HepG2 (cell line): ENCODE results near the gene BIRC7. TPM values are rescaled to one million over a fixed set of nuclear protein-coding genes. Genes with fewer than 3 reads are reported as not detected.

Experiments
- DBP ChIP-seq: sonication (generic); formaldehyde crosslinking; IDR thresholded peaks from 2 replicates; pipeline ENCODE4 v1.4.0; 2020; ENCODE audit warnings: missing genetic modification reagents; ENCODE audit errors: not compliant biosample characterization
- FOXA3 ChIP-seq: IDR thresholded peaks from 2 replicates; pipeline ENCODE4 v1.6.1; 2016; ENCODE audit warnings: missing genetic modification reagents, missing compliant biosample characterization
- KDM1A ChIP-seq: IDR thresholded peaks from 2 replicates; pipeline ENCODE4 v1.6.1; 2016; ENCODE audit warnings: missing compliant biosample characterization
- KIAA2018 ChIP-seq: sonication (generic); formaldehyde crosslinking; IDR thresholded peaks from 2 replicates; pipeline ENCODE4 v1.5.0; 2020; ENCODE audit warnings: mild to moderate bottlenecking, missing genetic modification reagents, borderline replicate concordance
- POLR2A ChIP-seq, 2 experiments: IDR thresholded peaks; 2 replicates each; pipeline ENCODE4 v1.6.1; 2011; ENCODE audit warnings: low read depth in 2 of 2, low read length in 2 of 2, mild to moderate bottlenecking in 1 of 2, moderate library complexity in 1 of 2; ENCODE audit not compliant: insufficient read depth in 1 of 2
- SKI ChIP-seq: fragments of 450-650 bp; IDR thresholded peaks from one replicate; pipeline ENCODE4 v1.6.1; 2018; ENCODE audit warnings: mild to moderate bottlenecking; ENCODE audit not compliant: partially characterized antibody
- SMAD1 ChIP-seq: sonication (generic); formaldehyde crosslinking; IDR thresholded peaks from 2 replicates; pipeline ENCODE4 v1.4.0; 2020; ENCODE audit warnings: missing genetic modification reagents, low read depth, mild to moderate bottlenecking, borderline replicate concordance
- TAF15 ChIP-seq: fragments of 200-400 bp; formaldehyde crosslinking; IDR thresholded peaks from one replicate; pipeline ENCODE4 v1.6.1; 2018; ENCODE audit warnings: mild to moderate bottlenecking, low read depth, low read length; ENCODE audit not compliant: poor library complexity, severe bottlenecking
- ZFP91 ChIP-seq: sonication (generic); formaldehyde crosslinking; IDR thresholded peaks from 2 replicates; pipeline ENCODE4 v1.9.0; 2022; ENCODE audit warnings: missing genetic modification reagents, mild to moderate bottlenecking, borderline replicate concordance
- ZNF264 ChIP-seq: sonication (generic); formaldehyde crosslinking; IDR thresholded peaks from 2 replicates; pipeline ENCODE4 v1.4.0; 2020; ENCODE audit warnings: missing genetic modification reagents
- ZNF441 ChIP-seq: sonication (generic); formaldehyde crosslinking; IDR thresholded peaks from 2 replicates; pipeline ENCODE4 v1.7.0; 2021; ENCODE audit warnings: missing genetic modification reagents, borderline replicate concordance
- ZSCAN22 ChIP-seq: sonication (generic); formaldehyde crosslinking; IDR thresholded peaks from 2 replicates; pipeline ENCODE4 v1.4.0; 2020; ENCODE audit warnings: mild to moderate bottlenecking, missing genetic modification reagents
- polyA plus RNA-seq, 8 experiments: library from polyadenylated mRNA; depleted of rRNA in 3 of 8; stranded (reverse) in 7 of 8; unstranded in 1 of 8; fragments of >200 nt; fragmentation: Illumina TruSeq in 4 of 8; extraction: Trizol in 4 of 8; gene quantifications; 2 replicates each; pipeline versions ENCODE4 v1.2.1 to v1.2.3, GENCODE V29; 2011 to 2016; ENCODE audit warnings: low read depth in 4 of 8, missing spikeins in 1 of 8, mixed read lengths in 1 of 8; ENCODE audit not compliant: insufficient read depth in 1 of 8
- total RNA-seq, 5 experiments: library from RNA; depleted of rRNA; stranded (reverse); fragments of >200 nt; fragmentation: Illumina TruSeq; extraction: Trizol; gene quantifications; 2 replicates each; pipeline ENCODE4 v1.2.3, GENCODE V29; 2016; ENCODE audit warnings: low read depth in 1 of 5
- TF ChIP-seq, protein P1 (sequence below): sonication (generic); formaldehyde crosslinking; IDR thresholded peaks from 2 replicates; pipeline ENCODE4 v1.5.1; 2020; ENCODE audit warnings: missing genetic modification reagents, mild to moderate bottlenecking, borderline replicate concordance

Gene BIRC7
- total and polyA plus RNA-seq, 2 of the 13 experiments (the other 11 are each of a cell fraction or from before 2014, with no cell fraction given) = 0.27 to 5.1 TPM

DNA sequence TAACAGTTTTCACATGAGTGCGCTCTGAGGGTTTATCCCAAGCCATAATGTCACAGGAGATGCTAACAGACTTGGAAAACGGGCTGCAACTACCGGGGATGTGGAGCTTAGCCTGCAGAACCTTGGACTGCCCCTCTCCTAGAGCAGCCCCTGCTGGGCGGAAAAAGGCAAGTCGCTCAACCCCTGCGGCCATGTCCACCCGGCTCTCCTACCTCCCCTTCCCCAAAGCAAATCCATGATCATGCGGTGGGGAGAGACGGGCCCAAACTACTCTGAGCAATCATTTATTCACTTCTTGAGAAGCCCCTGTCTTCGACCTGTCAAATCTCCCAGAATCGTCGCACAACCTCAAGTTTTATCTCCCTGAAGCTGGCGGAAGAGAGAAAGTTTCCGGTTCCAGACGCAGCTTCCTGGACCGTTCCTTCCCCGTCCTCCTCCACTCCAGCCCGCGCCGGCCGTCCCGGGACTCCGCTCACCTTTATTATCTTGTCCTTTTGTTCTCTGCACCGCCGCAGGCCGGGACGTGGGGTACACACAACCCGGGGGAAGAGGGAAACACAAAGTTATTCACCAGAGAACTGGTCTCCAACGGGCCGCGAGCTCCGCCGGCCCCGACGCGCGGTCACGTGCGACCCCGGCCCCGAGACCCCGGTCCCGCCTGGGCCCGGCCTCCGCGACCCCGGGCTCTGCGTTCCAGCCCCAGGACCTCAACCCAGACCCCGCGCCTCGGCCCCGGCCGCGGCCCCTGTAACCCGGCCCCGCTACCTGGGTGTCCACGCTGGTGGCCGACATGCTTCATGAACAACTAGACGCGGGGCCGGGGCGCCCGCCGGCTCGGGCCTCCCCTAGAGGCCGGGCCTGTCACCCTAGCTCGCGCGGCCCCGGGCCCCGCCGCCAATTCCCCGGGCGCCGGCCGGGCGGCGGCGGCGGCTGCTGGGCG lies 20.3 kb upstream of the BIRC7 start (continued):
- peak; percentile 4 to 46; a peak in 1 of 4 replicates for TF ChIP-seq POLR2A (IDR thresholded peaks at IDR 0.05; ENCODE audit: insufficient read depth in 1 of 2, low read depth in 2 of 2, low read length in 2 of 2)
- TF ChIP-seq ZNF264 (CRISPR knock-in tag) = 0 out of 2 replicates have a peak, but pooled peaks have one; percentile 39
- no peak for TF ChIP-seq DBP (CRISPR knock-in tag)
- no peak for TF ChIP-seq SMAD1 (CRISPR knock-in tag)
- no peak for TF ChIP-seq KDM1A (CRISPR knock-in tag)
- no peak for TF ChIP-seq SKI
- no peak for TF ChIP-seq KIAA2018
- no peak for TF ChIP-seq ZFP91 (CRISPR knock-in tag)
- no peak for TF ChIP-seq ZSCAN22 (CRISPR knock-in tag)
- peak; percentile 11; the same call in 1 of the 2 replicates for TF ChIP-seq FOXA3
- TF ChIP-seq, protein P1, sequence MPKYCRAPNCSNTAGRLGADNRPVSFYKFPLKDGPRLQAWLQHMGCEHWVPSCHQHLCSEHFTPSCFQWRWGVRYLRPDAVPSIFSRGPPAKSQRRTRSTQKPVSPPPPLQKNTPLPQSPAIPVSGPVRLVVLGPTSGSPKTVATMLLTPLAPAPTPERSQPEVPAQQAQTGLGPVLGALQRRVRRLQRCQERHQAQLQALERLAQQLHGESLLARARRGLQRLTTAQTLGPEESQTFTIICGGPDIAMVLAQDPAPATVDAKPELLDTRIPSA = no peak; the same call in 1 of the 2 replicates
- no peak for TF ChIP-seq TAF15
- TF ChIP-seq ZNF441 = peak; percentile 26; the same call in 1 of the 2 replicates
